ENCODE results near the gene GHSR.

Gene GHSR

GRCh38 chr3:172415323-172415722 is 32.9 kb downstream of the GHSR start:
- DNase-seq = no peak

GRCh38 chr3:172411478-172411947 is 36.7 kb downstream of the GHSR start:
- DNase-seq = no peak

DNA sequence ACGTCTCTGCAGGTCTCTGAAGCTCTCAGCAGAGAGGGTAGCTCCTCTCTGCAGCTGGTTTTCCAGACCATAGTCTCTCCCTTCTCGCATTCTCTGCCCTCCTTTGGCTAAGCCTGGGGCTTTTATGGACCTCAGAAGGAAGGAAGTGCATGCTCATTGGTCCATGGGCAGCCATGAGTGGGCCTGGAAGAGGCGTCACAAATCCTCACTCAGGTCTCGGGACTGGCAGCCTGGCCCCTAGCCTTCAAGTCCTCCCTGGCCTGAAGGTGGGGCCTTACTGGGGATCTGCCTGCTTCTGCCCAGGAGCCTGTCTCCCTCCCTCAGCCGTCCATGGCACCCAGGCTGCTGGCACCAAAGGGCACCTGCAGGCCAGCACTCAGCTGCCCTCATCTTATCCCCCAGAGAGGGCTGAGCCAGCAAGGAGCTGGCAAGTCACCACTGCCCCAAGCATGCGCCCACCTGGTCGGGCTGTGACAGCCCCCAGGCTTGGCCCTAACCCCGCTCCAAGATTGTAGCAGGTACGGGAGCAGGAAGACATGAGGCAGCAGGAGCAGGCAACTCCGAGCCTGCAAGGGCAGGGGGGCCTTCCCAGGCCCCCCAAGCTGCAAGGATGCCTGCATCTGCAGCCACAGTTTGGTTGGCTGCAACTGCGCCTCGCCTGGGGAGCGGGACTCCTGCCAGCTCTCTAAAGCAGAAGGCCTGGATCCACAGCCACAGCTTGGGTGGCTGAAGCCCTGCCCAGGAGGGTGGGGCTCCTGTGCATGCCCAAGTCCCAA is 37.4 kb downstream of the GHSR start:
- no peak for DNase-seq

DNA sequence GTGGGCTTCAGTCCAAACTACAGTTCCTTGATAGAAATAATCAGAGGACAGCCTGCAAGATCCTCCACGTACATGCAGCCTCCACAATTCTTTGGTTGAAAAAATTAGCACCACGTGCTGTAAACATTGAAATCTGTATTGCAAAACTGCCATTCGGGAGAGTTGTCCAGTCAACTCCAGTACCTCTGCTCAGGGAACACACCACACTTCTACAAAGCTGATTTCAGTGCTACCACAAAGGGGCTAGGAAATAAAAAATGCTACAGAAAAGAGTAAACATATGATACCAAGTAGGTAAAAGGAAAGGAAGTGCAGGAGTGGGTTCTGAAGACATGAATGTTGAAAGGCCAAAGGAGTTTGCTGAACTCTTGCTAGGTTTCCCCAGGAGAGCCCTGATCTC is 40.4 kb downstream of the GHSR start:
- DNase-seq = no peak

- no peak for DNase-seq
Measured at GRCh38 chr3:172405914-172406313, 42.3 kb downstream of the GHSR start.

DNA sequence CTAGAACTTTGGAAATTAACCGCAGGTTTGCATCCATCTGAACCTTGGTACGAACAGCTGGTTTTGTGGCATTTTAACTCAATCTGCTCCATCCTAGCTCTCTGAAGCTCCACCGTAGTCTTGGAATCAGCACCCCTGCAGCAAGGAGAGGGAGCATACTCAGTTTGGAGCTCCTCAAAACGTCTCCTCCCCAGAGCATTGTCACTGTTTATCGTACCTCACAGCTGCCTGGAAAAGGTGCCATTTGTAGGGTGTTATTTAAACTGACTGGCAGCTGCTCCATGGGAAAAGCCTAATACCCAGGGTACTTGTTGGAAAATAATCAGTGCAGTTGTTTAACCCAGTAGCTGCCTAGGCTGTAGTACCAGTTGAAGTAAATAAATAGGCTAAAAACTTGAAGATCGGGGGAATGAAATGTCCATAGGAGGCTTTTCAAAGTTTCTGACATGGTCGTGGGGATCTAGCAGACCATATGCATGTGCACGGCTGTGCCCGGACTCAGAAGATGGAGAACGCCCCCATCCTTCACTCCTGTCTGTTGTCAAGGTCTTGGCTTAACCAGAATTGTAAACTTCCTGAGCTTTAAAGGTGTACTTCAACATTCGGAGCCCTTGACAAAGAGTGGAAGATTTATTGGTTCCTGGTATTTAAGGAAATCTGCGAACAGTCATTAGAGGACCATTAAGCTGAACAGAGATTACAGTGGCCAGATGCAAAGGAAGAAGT is 43.9 kb downstream of the GHSR start:
- DNase-seq = no peak

DNA sequence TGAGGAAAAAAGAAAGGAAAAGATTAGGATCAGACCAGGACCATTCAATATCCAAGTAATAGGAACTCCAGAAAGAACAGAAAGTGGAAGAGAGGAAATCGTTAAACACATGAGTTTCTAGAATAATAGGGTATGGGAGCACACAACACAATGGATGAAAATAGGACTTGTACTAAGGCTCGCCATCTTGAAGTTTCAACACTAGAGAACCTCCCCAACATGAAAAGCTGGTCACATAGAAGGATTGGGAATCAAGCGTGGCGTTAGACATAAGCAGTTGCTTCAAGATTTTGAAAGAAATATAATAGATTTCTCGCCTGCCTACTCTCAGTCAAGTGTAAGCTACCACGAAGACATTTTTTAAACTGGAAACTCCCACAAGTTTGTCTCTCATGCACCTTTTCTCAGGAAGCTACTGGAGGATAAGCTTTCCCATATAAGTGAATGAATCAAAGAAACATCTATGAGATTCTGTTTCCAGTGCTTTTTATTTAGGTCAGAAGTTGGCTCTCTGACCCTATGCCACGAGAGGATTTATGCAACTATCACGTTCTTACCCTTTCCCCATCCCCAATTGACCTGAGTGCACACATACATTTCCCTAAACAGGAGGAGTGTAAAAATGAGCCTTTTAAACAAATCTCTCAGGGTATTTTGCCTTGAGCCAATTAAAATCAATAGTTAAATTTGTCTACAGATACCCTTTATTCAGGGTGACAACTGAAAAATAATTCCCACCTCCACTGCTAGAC is 45.2 kb downstream of the GHSR start:
- DNase-seq = no peak

DNA sequence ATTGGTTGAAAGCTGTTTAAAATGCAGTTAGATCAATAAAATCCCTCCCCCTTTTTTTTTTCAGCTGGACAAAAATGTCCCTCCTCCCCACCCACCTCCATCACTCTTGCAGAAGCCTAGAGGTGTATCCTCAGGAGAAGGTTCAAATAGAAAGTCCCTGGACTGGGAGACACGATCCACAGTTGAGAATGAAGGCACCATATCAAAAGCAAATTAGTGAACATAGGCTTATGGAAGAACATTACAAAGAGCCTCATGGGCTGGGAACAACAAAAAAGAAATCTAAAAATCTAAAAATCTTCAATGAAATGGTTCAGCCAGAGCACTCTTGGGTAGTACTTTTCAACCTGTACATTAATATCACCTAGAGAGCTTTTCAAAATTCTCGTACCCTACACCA is 46.2 kb downstream of the GHSR start:
- no peak for DNase-seq

GRCh38 chr3:172398484-172398883 is 49.8 kb downstream of the GHSR start:
- DNase-seq = no peak

- DNase-seq = no peak
Measured at GRCh38 chr3:172397716-172398405, 50.4 kb downstream of the GHSR start.

DNA sequence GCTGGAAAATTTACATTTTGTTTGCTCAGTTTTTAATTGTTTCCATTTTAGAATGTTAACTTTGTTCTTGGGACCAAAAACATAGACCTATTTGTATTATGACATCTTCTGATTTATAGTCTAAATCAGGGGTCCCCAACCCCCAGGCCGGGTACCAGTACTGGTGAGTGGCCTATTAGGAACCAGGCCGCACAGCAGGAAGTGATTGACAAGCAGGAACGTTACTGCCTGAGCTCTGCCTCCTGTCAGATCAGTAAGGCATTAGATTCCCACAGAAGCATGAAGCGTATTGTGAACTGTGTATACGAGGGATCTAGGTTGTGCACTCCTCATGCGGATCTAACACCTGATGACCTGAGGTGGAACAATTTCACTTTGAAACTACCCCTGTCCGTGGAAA is 51.9 kb downstream of the GHSR start:
- DNase-seq = no peak

DNA sequence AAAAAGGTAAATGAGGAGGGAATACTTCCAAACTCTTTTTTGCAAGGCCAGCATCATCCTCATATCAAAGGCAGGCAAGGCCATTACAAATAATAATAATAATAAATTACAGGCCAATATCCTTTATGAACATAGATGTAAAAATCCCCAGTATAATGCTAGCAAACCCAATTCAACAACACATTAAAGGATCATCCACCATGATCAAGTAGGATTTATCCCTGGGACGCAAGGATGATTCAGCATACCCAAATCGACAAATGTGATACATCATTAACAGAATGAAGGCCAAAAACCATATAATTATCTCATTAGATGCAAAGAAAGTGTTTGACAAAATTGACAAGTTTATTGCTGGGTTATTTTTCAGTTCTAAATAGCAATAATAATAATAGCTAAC is 53.6 kb downstream of the GHSR start:
- no peak for DNase-seq

Measured in CD4-positive, alpha-beta T cell treated with Interleukin-17A for 1 hour (primary cell).